NCI-H2107 treated with DMSO at 0.1 percent for 48 hours (cell line): ENCODE measurements around the gene PCGF5.
A peak's percentile ranks its signal among the peaks of the same experiment; 100 is the strongest.
"Not testable (repeated sequence)": the region's sequence is repeated elsewhere in the genome, so short reads cannot be mapped to it uniquely, and the experiment has no call there.

Experiments used
- DNase-seq: peaks from one replicate; lab custom pipeline; 2025; ENCODE audit not compliant: unreplicated experiment; lab: John Stamatoyannopoulos, UW

Gene PCGF5

DNA sequence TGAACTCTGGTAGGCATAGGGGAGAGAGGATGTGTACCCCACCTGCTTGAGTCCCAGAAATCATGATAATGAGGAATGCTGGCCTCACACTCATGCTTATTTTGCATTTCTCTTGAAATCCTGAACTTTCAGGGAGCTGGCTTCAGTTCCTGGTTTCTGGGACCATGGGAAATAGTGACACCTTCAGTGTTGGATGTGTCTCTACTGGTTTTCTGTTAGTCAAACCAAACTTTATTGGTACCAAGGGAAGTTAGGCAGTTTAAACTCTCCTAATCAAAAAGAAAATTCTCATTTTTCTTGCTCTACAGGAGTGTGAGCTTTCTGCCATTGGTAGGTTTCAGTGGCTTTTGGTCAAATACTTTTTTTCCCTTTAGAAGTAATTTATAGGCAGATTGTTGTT lies 11.8 kb upstream of the PCGF5 start:
- DNase-seq: no peak

DNA sequence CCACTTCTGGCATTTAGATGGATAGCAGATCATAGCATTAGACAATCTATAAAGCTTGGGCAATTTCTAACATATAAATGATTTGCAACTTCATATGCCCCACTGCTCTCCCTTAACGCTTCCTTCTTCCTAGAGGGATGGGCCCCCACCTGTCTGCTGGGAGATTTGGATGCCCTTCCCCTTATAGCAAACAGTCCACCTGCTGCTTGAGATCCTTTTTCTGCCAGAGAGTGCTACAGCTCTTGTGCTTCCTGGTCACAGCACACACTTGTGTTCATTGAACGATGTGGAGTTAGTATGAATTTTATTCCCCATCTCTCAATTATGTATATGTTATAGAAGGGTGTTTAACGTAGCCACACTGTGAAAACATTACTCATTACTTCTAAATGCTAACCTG lies 10.4 kb upstream of the PCGF5 start:
- DNase-seq: peak; percentile 76

DNA sequence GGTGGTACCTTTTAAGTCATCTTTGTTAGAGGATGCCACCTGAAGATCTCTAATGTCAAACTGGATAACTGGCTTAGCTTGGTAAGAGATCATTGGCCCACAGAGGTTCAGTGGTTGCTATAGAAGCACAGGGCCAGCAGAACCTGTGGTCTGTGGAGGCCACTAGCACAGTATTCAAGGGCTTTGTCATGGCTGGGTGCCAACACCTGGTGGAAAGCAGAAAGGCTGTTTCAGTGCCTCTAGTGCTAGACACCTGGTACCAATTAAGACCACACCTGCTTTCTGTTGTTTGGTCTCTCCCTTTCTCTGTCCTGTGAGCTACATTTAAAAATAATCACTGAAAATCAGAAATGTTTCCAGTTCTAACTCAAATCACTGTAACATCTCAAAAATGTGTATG lies 10.0 kb upstream of the PCGF5 start:
- DNase-seq: peak; percentile 96

DNA sequence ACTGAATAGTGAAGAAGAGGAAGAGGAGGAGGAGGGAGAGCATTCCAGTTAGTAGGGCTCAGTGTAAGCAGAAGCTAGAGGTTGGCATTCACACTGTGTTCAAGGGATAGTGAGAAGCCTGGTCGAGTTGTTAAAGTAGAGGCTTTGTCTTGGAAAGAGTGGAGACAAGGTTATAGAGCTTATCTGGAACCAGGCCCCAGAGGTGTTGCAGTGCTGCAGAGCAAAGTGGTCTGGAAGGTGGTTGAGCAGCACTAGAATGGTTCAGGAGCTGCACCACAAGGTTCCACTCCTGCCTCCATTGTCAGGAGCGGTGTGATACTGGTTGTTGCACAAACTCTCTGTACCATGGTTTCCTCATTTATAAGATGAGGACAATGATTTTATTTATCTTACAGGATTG lies 8.8 kb upstream of the PCGF5 start:
- no peak for DNase-seq

DNA sequence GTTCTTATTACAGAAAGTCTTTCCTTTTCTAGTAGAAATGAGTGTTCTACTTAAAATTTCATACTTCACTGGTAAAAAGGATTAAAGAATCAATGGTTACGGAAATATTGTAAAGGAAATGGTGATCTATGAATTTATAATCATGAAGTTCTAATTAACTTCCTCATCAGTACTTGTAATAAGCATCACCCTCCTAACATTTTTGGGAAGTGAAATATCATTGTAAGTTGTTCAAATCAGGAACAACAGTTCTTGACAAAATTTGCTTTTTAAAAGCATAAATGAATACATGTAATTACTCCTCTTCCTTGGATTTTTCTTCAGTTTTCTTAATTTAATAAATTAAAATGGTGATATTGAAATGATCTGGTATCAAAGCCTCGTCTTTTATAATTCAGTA lies 5.6 kb upstream of the PCGF5 start:
- no peak for DNase-seq

DNA sequence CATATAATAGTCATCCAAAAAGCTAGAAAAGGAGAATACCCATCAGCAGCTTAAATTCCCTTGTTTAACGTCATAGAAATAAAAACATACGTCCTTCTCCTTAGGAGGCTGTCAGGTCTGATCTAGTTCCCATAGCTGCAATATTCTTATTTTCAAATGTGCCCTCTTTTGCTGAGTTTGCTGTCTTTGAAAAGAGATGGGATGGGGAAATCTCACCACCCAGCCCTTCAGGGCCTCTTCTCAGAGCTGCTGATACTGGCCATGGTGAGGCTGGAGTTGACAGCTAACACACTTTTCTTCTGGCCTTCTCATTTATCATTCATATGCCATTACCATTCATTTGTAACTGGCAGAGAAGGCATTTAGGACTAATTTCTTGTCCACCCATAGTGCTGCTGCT lies 5.1 kb upstream of the PCGF5 start:
- DNase-seq: no peak

DNA sequence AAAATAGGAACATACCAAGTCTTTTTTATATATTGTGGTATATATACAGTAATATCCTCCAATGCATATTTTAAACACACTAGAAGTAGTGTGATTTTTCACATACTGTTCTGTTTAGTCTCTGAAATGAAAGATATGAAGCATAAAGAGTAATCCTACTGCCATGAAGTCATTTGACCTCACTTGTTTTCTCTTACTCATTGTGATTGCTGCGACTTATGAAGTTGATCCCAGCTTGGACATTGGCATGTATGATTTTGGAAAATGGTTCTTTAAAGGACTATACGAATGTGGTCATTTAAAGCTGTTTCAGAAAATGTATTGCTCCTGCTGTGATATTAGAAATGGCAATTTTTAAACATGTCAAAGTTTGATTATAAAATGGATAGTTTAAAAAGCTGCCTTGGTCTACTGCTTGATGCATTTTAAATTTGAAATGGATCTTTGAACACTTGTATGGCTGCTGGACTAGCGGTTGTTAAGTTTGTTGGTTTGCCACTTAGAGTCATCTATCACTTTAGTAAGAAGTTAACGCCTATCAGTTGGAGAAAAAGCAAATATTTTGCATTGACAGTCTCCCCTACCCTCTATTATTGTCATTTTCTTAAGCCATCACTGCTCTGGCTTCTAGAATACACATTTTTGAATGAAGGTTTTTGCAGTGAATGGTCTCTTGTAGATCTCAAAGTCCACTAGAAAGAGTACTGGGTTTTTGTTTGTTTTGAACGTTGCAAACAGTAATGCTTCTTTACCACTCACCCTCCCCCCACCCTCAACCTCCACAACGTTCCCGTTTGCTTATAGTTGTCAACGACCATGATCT lies 881 bp upstream of the PCGF5 start:
- DNase-seq: no peak

DNA sequence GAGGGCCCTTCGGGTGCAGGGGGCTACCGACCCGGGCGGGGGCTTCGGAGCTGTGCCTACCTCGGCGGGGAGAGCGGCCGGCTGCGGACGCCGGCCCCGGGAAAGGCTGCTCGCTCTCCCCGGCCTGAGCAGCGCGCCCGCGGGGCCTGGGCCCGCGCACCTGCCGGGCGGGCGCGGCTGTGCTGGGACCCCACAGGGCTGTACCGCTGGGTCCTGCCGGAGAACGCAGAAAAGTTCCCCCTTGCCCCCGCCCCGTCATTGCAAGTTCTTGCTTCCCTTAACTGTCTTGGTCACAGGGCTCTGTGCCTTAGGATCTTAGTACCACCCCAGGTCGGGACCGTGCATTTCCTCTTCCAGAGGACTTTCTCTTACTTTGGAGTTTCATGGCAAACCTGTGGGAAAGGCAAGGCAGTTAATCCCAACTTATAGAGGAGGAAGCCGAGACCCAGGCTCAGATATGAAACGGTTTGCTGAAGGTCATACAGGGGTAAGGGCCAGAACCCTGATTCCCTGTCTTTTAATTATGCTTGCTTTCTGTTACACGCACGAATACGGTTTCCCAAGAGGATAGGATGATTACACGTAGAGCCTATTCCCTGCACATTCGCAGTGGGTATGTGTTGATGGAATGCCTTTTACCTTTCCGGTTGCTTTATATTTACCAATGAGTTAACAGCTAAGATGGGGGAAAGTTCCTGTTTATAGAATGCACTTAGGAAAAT lies 652 bp downstream of the PCGF5 start:
- DNase-seq: no peak

DNA sequence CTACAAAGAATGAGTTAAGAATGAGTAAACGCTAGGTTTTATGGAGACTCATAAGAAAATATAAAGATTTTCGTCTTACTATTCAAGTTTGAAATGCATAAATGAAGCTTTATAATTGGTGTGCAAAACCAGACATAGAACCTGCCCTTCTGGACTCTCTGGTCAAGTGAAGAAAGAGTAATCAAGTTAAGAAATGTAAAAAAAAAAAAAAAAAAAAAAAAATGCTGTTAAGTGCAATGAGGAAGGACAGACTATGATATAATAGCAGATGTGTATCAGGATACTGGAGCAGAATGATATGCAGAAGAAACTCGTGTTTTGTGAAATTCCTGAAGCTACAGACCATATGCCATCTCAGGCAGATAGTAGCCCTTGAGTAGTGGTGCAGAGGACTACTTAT lies 5.6 kb downstream of the PCGF5 start:
- DNase-seq: no peak

DNA sequence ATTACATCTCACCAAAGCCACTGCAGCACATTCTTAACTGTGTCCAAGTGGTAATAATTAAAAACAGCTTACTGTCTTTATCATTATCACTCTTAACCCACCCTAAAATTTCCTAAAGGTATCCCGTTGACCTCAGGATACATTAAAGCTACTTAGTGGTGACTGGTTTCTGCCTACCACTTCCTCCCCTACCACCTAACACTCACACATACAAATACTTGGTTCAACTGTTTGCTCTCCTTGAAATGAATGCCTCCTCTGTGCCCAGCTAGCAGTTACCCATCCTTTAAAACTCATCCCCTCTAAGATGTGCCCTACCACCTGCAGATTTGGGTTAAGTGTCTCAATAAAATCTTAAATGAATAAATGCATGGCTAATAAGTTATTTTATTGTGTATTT lies 7.1 kb downstream of the PCGF5 start:
- no peak for DNase-seq

DNA sequence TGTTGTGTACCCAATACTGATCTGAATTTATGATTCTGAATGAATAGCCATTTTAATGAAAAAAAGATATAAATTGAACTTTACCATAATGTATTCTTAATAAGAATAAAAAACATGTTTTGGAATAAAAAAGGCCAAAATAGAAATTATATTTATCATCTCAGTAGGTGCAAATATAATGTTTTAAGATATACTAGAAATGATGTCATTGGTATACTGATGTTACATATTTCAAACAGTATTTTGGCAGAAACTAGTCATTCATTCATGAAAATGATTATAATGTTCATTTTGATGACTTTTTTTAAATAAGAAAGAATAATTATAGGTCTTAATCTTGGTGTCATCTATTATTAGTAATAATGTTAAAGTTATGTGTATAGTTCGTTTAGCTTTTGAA lies 9.2 kb downstream of the PCGF5 start:
- DNase-seq: no peak

DNA sequence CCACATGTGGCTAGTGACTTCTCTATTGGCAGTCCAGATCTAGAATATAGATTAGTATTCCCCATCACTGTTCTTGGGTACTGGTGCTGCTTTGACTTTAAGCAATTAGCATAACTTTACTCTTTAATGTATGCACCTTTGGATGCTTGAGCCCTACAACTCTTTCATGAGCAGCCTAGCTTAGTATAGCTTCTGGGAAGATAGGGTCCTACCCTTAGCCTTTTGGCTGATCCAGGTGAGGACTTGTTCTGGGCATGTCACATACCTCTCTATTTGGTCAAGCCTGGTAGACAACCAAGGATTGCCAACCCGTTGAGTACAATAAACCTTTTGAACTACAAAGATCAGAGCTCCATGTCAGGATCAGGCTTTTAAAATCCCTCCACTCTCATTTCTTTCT lies 17.7 kb downstream of the PCGF5 start:
- no peak for DNase-seq

DNA sequence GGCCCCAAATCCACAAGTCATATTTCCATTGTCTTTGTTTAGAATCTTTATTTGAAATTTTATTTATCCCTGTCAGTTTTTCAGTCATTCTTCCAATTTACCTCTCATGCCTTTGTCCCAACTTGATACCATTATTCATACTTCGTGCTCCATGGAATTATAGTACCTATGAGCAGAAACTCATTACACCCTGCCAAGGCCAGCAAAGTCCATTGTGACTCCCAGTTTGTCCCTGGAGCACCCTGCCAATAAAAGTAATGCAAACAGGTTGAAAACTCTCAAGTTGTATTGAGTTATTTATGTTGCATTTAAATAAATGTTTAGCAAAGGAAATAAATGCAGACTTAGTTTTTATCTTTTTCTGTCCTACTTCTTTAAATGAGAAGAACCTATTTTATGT lies 19.3 kb downstream of the PCGF5 start:
- DNase-seq: no peak

DNA sequence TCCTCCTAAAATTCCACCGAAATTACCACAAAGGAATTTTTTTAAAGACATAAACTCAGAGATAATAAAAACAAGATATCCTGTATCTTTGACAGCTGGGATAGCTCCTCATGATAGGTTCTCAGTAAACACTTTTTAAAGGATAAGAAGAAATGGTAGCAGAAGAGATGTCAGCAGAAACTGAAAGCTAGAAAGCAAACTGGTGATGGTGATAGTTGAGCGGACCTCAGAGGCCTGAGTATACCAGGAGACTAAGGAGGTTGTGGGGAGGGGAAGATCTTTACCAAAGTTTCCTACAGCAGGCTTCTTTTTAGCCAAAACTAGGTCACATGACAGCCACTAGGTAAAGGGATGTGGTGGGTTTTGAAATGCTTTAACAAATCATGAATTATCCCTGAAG lies 22.5 kb downstream of the PCGF5 start:
- DNase-seq: no peak

DNA sequence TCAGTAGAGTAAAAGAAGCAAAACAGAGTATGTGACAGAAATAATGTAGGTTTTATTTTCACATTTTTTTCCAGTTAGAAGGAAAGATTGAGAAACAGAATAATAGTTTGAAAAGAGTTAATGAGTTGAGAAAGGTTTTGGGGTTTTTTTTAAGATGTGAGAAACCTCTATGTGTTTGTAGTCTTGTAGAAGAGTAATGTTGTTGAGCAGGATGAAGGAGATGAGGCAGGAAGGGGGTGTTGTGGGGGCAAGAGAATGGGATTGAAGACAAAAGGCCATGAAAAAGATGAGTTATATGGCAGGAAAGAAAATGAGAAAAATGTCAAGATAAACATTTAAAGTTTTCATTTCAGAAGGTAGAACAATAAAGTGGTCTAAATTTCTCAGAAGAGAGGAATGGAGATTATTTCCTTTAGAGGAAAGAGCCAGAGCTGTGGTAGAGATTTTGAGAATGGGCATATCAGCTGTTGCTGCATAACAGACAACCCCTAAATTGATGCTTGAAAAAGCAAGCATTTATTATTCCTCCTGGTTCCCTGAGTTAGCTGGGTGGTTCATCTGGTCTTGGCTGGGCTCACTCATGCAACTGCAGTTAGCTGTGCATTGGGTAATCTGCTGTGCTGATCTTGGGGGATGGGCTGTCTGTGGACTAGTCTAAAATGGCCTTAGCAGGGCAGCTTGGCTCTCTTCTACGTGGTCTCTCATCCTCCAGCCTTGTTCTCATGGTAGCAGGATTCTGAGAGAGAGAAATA lies 27.1 kb downstream of the PCGF5 start:
- no peak for DNase-seq

DNA sequence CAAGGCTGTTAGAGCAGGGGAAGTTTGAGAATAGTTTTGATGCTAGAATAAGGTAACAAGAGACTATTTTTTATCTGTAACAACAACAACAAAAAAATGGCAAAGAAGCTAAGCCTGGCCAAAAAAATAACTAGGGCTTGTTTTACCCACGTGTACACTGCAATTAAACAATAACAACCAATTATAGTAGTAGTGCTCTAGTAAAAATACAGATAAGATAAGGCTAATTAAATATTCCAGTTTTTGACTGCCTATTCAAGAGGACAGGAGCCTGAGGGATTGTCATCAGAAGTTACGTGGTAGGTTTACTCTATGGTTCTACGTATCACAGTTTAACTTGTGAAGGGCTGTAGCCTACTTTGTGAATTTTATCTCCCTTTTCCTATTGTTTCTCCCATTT lies 29.2 kb downstream of the PCGF5 start:
- DNase-seq: no peak

DNA sequence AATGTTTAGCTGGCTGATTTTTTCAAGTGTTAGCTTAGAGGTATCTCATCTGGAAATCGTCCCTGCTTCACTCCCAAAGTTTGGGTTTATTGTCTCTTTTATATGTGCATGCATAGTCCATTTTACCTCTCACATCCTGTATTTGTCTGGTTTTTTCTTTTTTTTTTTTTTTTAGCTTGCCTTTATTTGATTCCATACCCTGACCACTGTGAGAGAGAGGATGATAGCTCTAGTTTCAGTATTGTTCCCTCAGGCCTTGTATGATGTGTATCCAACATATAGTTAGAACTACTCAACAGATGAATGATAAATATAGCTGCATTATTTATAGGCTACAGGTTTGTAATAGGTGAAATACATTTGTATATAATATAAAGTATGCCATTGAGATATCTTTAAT lies 29.9 kb downstream of the PCGF5 start:
- no peak for DNase-seq

DNA sequence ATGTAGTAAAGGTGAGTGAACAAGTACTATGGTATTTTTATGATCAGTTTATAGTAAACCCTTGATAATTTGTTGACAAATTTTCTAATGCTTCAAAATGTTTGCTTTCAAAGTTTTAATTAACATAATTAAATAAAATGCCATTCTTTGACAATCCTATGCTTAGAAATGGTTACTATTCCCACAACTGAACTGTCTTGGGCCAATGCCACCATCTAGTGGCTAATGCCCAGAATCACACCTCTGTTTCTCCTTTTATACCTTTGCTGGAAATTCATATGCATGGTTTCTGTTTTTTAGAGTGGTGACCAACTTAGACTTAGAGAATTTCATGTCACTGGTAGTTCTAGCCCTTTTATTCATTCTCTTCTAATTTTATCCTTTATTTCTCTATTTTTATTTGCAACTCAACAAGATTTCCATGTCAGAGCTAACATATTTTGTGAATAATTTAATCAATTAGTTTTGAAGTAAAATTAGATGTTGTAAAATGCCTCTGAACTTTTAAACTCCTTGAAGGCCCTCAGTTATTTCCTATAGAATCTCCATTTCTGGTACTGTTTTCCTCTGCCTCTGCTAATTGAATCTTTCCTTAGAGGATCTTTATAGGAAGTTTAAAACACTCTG lies 31.1 kb downstream of the PCGF5 start:
- peak; percentile 29 for DNase-seq

DNA sequence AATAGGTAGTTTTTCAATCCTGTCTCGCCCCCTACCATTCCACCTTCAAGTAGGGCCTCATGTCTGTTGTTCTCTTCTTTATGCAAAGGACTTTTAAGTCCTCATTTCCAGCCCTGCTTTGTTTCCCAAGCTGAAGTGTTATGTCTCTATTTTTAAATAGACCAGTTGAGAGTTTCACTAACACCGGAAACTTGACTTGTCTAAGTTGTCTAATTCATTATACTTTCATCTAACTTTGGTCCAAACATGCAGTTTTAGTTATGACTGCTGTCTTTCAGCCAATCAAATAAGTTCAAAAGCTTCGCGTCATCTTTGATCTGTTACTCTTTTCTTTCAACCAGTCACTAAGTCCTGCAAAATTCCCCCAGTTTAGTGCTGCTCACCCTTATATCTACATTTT lies 32.8 kb downstream of the PCGF5 start:
- DNase-seq: no peak

DNA sequence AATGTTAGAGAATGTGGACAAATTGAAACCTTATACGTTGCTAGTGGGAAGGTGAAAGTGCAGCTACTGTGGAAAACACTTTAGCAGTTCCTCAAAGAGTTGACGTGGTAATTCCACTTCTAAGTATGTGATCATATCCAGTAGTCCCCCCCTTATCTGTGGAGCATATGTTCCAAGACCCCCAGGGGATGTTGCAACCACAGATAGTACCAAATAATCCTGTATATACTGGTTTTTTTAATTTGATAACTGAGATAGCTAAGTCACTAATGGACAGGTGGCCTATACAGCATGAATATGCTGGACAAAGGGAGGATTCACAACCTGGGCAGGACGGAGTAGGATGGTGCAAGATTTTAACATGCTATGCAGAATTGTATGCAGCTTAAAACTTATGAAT lies 36.8 kb downstream of the PCGF5 start:
- no peak for DNase-seq

DNA sequence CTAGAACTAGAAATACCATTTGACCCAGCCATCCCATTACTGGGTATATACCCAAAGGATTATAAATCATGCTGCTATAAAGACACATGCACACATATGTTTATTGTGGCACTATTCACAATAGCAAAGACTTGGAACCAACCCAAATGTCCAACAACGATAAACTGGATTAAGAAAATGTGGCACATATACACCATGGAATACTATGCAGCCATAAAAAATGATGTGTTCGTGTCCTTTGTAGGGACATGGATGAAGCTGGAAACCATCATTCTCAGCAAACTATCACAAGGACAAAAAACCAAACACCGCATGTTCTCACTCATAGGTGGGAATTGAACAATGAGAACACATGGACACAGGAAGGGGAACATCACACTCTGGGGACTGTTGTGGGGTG lies 40.0 kb downstream of the PCGF5 start:
- DNase-seq: not testable (repeated sequence)

DNA sequence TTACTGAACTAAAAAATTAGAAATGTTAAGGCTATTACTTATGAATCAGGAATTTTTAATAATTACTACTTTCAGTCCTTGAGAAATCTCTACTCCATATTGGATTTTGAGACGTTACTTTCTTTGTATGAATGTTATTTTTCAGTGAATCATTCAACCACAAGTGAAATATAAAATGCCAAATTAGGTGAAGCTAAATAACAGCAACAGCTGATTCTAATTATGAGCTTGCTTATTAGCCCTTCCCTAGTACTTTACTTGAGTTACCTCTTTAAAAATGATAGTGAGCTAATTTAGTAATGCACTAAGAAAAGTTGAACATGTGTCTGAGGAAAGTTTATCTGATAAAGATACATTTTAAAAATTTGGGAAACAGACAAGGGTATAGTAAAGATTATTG lies 51.4 kb downstream of the PCGF5 start:
- no peak for DNase-seq
